ENCODE results near the gene NAV3. TPM values are rescaled to one million over a fixed set of nuclear protein-coding genes. Genes with fewer than 3 reads are reported as not detected.

The NAV3 gene
- polyA plus RNA-seq, 3 donors: 0.11 TPM; not detected in 2

- Mint-ChIP-seq H3K36me3 (no peaks in the 10 kb centered on the region), H3K4me1 (no peaks in the 10 kb centered on the region), H3K4me3 (no peak overlapping the region), H3K27me3 (ENCODE audit: low read depth in 3 of 3) (no peaks in the 10 kb centered on the region), H3K27ac (no peak overlapping the region), H3K9me3 (peaks cover 0 to 4% (median 0%) of the 10 kb centered on the region in 7 donors)
- Histone ChIP-seq H2AFZ (ENCODE audit: insufficient read depth, low read depth, low read length, poor library complexity, severe bottlenecking) (no peak overlapping the region), H3K79me2 (ENCODE audit: insufficient read depth, low read length) (no peaks in the 10 kb centered on the region), H3K4me2 (replicated peaks; ENCODE audit: extremely low read depth, low read length, poor library complexity, severe bottlenecking) (no peak overlapping the region), H3K4me3 (replicated peaks in 1 of 3; ENCODE audit: low read depth in 2 of 3, low read length in 3 of 3) (no peak overlapping the region), H3K9ac (ENCODE audit: insufficient read depth, low read length, poor library complexity, severe bottlenecking) (no peak overlapping the region), H3K9me3 (replicated peaks in 1 of 2; ENCODE audit: control insufficient read depth in 1 of 2, insufficient read depth in 1 of 2, low read length in 2 of 2) (no peaks in the 10 kb centered on the region), H3K36me3 (replicated peaks in 1 of 2; ENCODE audit: control insufficient read depth in 1 of 2, insufficient read depth in 2 of 2, low read length in 2 of 2) (no peaks in the 10 kb centered on the region), H3K4me1 (ENCODE audit: control insufficient read depth in 1 of 2, insufficient read depth in 2 of 2, low read length in 2 of 2) (no peaks in the 10 kb centered on the region), H4K20me1 (ENCODE audit: insufficient read depth, low read length) (no peaks in the 10 kb centered on the region), H3K27me3 (ENCODE audit: control insufficient read depth in 2 of 2, insufficient read depth in 2 of 2, low read length in 2 of 2) (no peaks in the 10 kb centered on the region), H3K27ac (ENCODE audit: low read depth in 1 of 2, low read length in 2 of 2) (no peak overlapping the region)
- DNase-seq: no peak
- WGBS (ENCODE audit: insufficient coverage): no CpG with 5 or more reads among the region's 1 CpG
- intact Hi-C loops (cut with micrococcal nuclease): no loop called here
- no peak for TF ChIP-seq CTCF (IDR thresholded peaks at IDR 0.05)
Observed at GRCh38 chr12:78057075-78057474, 226.4 kb downstream of the NAV3 start.

GRCh38 chr12:78060186-78060585 is 229.5 kb downstream of the NAV3 start:
- peaks cover 0 to 3% (median 0%) of the 10 kb centered on the region in 7 donors for H3K9me3 Mint-ChIP-seq

More at GRCh38 chr12:78060186-78060585, 229.5 kb downstream of the NAV3 start:
- Mint-ChIP-seq H3K36me3 (no peaks in the 10 kb centered on the region), H3K27ac (no peak overlapping the region), H3K4me1 (no peaks in the 10 kb centered on the region), H3K4me3 (no peak overlapping the region), H3K27me3 (ENCODE audit: low read depth in 3 of 3) (peaks cover 0 to 2% (median 1%) of the 10 kb centered on the region in 3 donors)
- no peak overlapping the region for H3K27ac ChIP-seq (ENCODE audit: low read depth in 1 of 2, low read length in 2 of 2)
- no peaks in the 10 kb centered on the region for H3K4me1 ChIP-seq (ENCODE audit: control insufficient read depth in 1 of 2, insufficient read depth in 2 of 2, low read length in 2 of 2)
- H3K9ac ChIP-seq (ENCODE audit: insufficient read depth, low read length, poor library complexity, severe bottlenecking): no peak overlapping the region
- no peaks in the 10 kb centered on the region for H3K79me2 ChIP-seq (ENCODE audit: insufficient read depth, low read length)
- no peak overlapping the region for H3K4me2 ChIP-seq (replicated peaks; ENCODE audit: extremely low read depth, low read length, poor library complexity, severe bottlenecking)
- no peak for DNase-seq
- no peak overlapping the region for H2AFZ ChIP-seq (ENCODE audit: insufficient read depth, low read depth, low read length, poor library complexity, severe bottlenecking)
- H3K27me3 ChIP-seq (ENCODE audit: control insufficient read depth in 2 of 2, insufficient read depth in 2 of 2, low read length in 2 of 2): no peaks in the 10 kb centered on the region
- no peaks in the 10 kb centered on the region for H3K36me3 ChIP-seq (replicated peaks in 1 of 2; ENCODE audit: control insufficient read depth in 1 of 2, insufficient read depth in 2 of 2, low read length in 2 of 2)
- no peak overlapping the region for H3K4me3 ChIP-seq (replicated peaks in 1 of 3; ENCODE audit: low read depth in 2 of 3, low read length in 3 of 3)
- no peaks in the 10 kb centered on the region for H4K20me1 ChIP-seq (ENCODE audit: insufficient read depth, low read length)
- intact Hi-C loops (cut with micrococcal nuclease): no loop called here
- no peaks in the 10 kb centered on the region for H3K9me3 ChIP-seq (replicated peaks in 1 of 2; ENCODE audit: control insufficient read depth in 1 of 2, insufficient read depth in 1 of 2, low read length in 2 of 2)
- no CpG with 5 or more reads among the region's 1 CpG for WGBS (ENCODE audit: insufficient coverage)
- TF ChIP-seq CTCF (IDR thresholded peaks at IDR 0.05): no peak

Measured in CD14-positive monocyte (primary cell).